Esophagus squamous epithelium (tissue), 5 donors: ENCODE measurements around the gene LRRFIP2. TPM values are rescaled to one million over a fixed set of nuclear protein-coding genes. Genes with fewer than 3 reads are reported as not detected.
"Not testable (repeated sequence)": the region's sequence is repeated elsewhere in the genome, so short reads cannot be mapped to it uniquely, and the experiment has no call there.

Experiments used
- DNase-seq: peaks from one replicate; lab custom pipeline; 2025; lab: John Stamatoyannopoulos, UW
- H3K27ac ChIP-seq, 4 donors: fragments of 200-600 bp; sonication (generic); one replicate each; pipeline ENCODE4 v1.5.1; 2016 to 2019; ENCODE audit warnings: mild to moderate bottlenecking in 1 of 4
- H3K27me3 ChIP-seq, 4 donors: fragments of 200-600 bp; sonication (generic); 1 replicate in 3 of 4; 2 replicates in 1 of 4; pipeline versions ENCODE4 v1.5.1 to v1.6.0; 2017 to 2021; ENCODE audit warnings: antibody characterized with exemption in 1 of 4
- H3K36me3 ChIP-seq, 3 donors: fragments of 200-600 bp; sonication (generic); one replicate each; pipeline ENCODE4 v1.5.1; 2016 to 2019
- H3K4me1 ChIP-seq, 3 donors: fragments of 200-600 bp; sonication (generic); one replicate each; pipeline ENCODE4 v1.5.1; 2017 to 2019
- H3K4me3 ChIP-seq, 4 donors: fragments of 200-600 bp; sonication (generic); 1 replicate in 3 of 4; 2 replicates in 1 of 4; pipeline ENCODE4 v1.5.1; 2016 to 2019; ENCODE audit warnings: mild to moderate bottlenecking in 2 of 4, moderate library complexity in 1 of 4
- H3K9me3 ChIP-seq, 3 donors: fragments of 200-600 bp; sonication (generic); one replicate each; pipeline ENCODE4 v1.5.1; 2016 to 2019
- POLR2A ChIP-seq, 4 donors: fragments of 450-650 bp; IDR thresholded peaks; one replicate each; pipeline ENCODE4 v1.6.1; 2017; ENCODE audit warnings: antibody characterized with exemption in 4 of 4, mild to moderate bottlenecking in 4 of 4, moderate library complexity in 3 of 4
- WGBS, 2 donors: methylation state at CpG; one replicate each; pipeline ENCODE4 v1.1.5; 2018; 5-methylcytosine and 5-hydroxymethylcytosine counted together
- intact Hi-C: fragments of 100-400 bp; cut with DNase I; formaldehyde crosslinking; loops from one replicate; pipeline ENCODE4 v1.15.0; 2022
- total RNA-seq, 4 donors: library from RNA; depleted of rRNA; stranded (reverse); fragments of >200 nt; gene quantifications; one replicate each; pipeline ENCODE4 v1.1.0, GENCODE V29; 2016
- TF ChIP-seq, protein P1 (sequence below), 6 experiments: fragments of 450-650 bp in 4 of 6; fragments of 200-600 bp in 2 of 6; sonication (generic) in 2 of 6; IDR thresholded peaks; one replicate each; pipeline ENCODE4 v1.5.1; 2016 to 2019; ENCODE audit warnings: antibody characterized with exemption in 6 of 6, mild to moderate bottlenecking in 4 of 6, moderate library complexity in 4 of 6
- donor health status: DM: yes; HTN: yes; CAD: no.

LRRFIP2 gene
- total RNA-seq, 4 donors from 2014 or later = 50.0 to 99.7 (median 87.8) TPM

DNA sequence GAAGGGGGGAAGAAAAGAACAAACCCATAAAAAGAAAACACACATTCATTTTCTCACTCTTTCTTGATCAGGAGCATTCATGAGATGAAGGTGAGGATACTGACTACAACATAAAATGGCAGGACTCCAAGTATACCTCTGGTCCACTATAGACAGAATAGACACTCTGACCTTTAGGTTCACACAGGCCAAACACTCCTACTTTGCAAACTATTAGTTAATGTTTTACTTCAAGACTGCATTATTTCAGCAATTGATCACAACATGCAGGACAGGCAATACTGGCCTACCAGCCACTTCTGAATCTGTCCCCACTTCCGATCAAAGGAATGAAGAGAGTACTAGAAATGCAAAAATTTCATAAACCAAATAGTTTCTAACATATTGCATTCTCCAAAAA lies 47.0 kb downstream of the LRRFIP2 start:
- Histone ChIP-seq H3K9me3 (no peaks in the 10 kb centered on the region), H3K27ac (no peak overlapping the region), H3K4me1 (peaks cover 0 to 46% (median 5%) of the 10 kb centered on the region in 3 donors), H3K36me3 (peaks cover 0 to 12% (median 0%) of the 10 kb centered on the region in 3 donors), H3K27me3 (no peaks in the 10 kb centered on the region), H3K4me3 (no peak overlapping the region)
- WGBS, 2 donors = 90 to 100% methylated on average over 1 of the region's 1 CpG
- no peak for DNase-seq
- no peak for TF ChIP-seq POLR2A (IDR thresholded peaks at IDR 0.05)
- TF ChIP-seq, protein P1, sequence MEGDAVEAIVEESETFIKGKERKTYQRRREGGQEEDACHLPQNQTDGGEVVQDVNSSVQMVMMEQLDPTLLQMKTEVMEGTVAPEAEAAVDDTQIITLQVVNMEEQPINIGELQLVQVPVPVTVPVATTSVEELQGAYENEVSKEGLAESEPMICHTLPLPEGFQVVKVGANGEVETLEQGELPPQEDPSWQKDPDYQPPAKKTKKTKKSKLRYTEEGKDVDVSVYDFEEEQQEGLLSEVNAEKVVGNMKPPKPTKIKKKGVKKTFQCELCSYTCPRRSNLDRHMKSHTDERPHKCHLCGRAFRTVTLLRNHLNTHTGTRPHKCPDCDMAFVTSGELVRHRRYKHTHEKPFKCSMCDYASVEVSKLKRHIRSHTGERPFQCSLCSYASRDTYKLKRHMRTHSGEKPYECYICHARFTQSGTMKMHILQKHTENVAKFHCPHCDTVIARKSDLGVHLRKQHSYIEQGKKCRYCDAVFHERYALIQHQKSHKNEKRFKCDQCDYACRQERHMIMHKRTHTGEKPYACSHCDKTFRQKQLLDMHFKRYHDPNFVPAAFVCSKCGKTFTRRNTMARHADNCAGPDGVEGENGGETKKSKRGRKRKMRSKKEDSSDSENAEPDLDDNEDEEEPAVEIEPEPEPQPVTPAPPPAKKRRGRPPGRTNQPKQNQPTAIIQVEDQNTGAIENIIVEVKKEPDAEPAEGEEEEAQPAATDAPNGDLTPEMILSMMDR (IDR thresholded peaks at IDR 0.05) = no peak
- intact Hi-C loops = no loop called here

DNA sequence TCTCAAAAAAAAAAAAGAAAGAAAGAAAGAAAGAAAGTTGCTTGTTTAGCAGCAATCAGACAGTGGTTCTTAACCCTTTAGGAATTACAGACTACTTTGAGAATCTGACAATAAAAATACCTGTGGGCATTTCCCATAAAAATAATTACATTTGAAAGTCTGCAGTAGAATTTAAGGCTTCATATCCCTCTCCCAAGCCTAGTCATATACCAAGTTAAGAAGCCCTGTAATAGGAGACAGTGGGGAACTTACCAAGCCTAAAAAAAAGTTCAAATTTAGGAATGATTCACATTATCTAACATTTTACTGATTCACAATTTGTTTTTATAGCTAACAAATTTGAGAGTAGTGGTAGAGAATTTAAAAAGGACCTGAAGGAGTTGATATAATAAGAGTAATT lies 47.5 kb downstream of the LRRFIP2 start:
- Histone ChIP-seq H3K36me3 (peaks cover 0 to 17% (median 0%) of the 10 kb centered on the region in 3 donors), H3K9me3 (no peaks in the 10 kb centered on the region), H3K27ac (no peak overlapping the region), H3K4me1 (peaks cover 0 to 41% (median 5%) of the 10 kb centered on the region in 3 donors), H3K27me3 (no peaks in the 10 kb centered on the region), H3K4me3 (no peak overlapping the region)
- TF ChIP-seq, protein P1 (IDR thresholded peaks at IDR 0.05) = no peak
- intact Hi-C loops = no loop called here
- no peak for DNase-seq

DNA sequence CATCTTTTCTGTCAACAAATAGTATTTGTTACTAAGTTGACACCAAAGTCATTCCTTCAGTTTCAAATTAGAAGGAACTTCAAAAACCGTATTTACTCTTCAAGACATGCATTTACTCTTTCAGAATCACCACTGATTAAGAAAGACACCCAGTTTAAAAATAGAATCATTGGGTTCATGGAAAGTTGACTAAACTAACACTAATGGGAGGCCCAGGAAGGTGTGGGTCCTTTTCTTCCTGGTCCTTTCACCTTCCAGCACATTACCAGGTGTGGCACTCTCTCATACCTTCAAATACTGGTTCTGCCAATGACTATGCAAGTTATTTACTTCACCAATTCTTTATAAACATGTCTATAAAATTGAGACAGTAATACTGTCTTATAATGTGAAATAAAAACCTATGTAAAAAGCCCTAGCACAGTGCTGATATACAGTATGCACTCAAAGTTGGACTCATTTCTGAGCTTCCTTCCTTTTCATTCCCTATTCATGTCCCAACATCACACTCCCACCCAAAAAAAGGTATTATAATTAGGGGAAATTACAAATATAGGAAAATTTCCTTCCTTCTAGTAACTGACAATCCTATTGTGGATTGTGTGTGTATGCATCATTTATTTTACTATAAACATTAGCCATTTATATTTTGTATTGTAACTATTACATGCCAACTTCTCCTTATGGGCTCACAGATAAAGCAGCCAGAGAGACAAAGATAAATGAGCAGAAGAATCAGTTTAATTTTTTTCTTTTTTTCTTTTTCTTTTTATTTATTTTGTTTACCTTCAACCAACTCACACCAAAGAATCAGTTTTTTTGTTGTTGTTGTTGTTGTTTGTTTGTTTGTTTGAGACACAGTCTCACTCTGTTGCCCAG lies 48.9 kb downstream of the LRRFIP2 start:
- intact Hi-C loops = no loop called here

DNA sequence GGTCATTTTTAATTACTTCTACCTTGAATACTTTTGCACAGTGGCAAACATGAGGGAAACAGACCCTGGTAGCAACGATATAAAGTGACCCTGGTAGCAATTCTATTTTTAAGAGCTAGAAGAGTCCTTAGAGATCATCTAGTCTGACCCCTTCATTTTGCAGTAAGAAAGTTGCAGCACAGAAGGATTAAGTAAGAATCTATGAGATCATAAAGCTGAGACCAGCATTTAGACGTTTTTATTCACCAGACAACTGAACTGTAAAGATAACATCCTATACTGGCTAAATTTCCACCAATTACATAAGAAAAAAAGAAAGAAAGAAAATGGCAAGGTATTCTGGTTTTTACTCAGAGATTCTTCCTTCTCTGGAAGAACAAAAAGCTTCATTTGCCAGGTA lies 49.9 kb downstream of the LRRFIP2 start:
- Histone ChIP-seq H3K4me3 (no peak overlapping the region), H3K27me3 (no peaks in the 10 kb centered on the region), H3K27ac (peak overlapping the region in 3 of 4 donors; percentile 48 to 71 (median 70)), H3K9me3 (no peaks in the 10 kb centered on the region), H3K4me1 (peaks cover 0 to 22% (median 5%) of the 10 kb centered on the region in 3 donors), H3K36me3 (peaks cover 0 to 39% (median 0%) of the 10 kb centered on the region in 3 donors)
- 34 to 41% methylated on average over 2 of the region's 2 CpGs for WGBS, 2 donors
- TF ChIP-seq, protein P1 (IDR thresholded peaks at IDR 0.05) = no peak
- TF ChIP-seq POLR2A (IDR thresholded peaks at IDR 0.05) = no peak
- DNase-seq = no peak
- intact Hi-C loops = no loop called here

More for the DNA sequence above, 48.9 kb downstream of the LRRFIP2 start:
- Histone ChIP-seq H3K4me3 (no peak overlapping the region), H3K9me3 (no peaks in the 10 kb centered on the region), H3K4me1 (peaks cover 0 to 27% (median 5%) of the 10 kb centered on the region in 3 donors), H3K27me3 (no peaks in the 10 kb centered on the region), H3K36me3 (peaks cover 0 to 31% (median 0%) of the 10 kb centered on the region in 3 donors), H3K27ac (peak overlapping the region; percentile 1 to 71 (median 59))
- no peak for DNase-seq
- TF ChIP-seq, protein P1 (IDR thresholded peaks at IDR 0.05) = no peak
- no peak for TF ChIP-seq POLR2A (IDR thresholded peaks at IDR 0.05)
- WGBS, 2 donors = 68% methylated on average over 1 of the region's 1 CpG

DNA sequence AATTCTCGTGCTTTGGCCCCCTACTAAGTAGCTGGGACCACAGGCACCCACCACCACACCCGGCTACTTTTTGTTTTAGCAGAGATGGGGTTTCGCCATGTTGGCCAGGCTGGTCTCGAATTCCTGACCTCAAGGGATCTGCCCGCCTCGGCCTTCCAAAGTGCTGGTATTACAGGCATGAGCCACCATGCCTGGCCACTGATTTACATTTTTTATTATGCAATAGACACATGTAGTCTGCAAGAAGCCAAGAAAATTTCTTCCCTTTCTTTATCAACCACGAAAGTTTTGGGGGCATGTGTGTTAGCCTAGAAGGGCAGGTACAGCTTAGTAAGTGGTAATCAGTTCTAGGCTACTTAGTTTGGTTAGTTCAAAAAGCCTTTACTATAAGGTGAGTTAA lies 51.1 kb downstream of the LRRFIP2 start:
- WGBS, 2 donors = 88 to 97% methylated on average over 6 to 7 of the region's 7 CpGs
- TF ChIP-seq, protein P1 (IDR thresholded peaks at IDR 0.05) = no peak
- intact Hi-C loops = no loop called here

DNA sequence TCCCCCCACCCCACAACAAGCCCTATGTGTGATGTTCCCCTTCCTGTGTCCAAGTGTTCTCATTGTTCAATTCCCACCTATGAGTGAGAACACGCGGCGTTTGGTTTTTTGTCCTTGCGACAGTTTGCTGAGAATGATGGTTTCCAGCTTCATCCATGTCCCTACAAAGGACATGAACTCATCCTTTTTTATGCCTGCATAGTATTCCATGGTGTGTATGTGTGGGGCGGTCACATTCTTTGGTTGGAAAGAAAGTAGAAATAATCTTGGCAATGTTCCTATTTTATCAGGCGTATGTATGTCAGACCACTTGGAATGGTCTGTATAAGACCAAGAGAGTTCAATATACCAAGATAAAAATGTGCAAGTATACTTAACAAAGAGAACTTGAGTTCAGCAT lies 52.3 kb downstream of the LRRFIP2 start:
- H3K9me3 ChIP-seq, DNase-seq, H3K4me3 ChIP-seq, H3K27ac ChIP-seq, H3K27me3 ChIP-seq, intact Hi-C loops: not testable (repeated sequence)
- 94 to 100% methylated on average over 2 to 6 of the region's 6 CpGs for WGBS, 2 donors
- peaks cover 0 to 22% (median 5%) of the 10 kb centered on the region in 3 donors for H3K4me1 ChIP-seq
- H3K36me3 ChIP-seq = peaks cover 0 to 34% (median 0%) of the 10 kb centered on the region in 3 donors

More for the DNA sequence above, 51.1 kb downstream of the LRRFIP2 start:
- peaks cover 0 to 22% (median 5%) of the 10 kb centered on the region in 3 donors for H3K4me1 ChIP-seq
- H3K36me3 ChIP-seq = peaks cover 0 to 39% (median 0%) of the 10 kb centered on the region in 3 donors
- H3K27me3 ChIP-seq = no peaks in the 10 kb centered on the region
- H3K4me3 ChIP-seq = no peak overlapping the region
- H3K27ac ChIP-seq = no peak overlapping the region
- H3K9me3 ChIP-seq = no peaks in the 10 kb centered on the region
- no peak for DNase-seq
